CD4-positive, alpha-beta T cell treated with Interleukin-17A for 1 hour (primary cell): Measurements from ENCODE around the gene IREB2.
"Not testable (repeated sequence)": the region's sequence is repeated elsewhere in the genome, so short reads cannot be mapped to it uniquely, and the experiment has no call there.

Experiments used
- DNase-seq: peaks from one replicate; pipeline ENCODE4 v3.0.0-alpha.2; 2020

Gene IREB2

DNA sequence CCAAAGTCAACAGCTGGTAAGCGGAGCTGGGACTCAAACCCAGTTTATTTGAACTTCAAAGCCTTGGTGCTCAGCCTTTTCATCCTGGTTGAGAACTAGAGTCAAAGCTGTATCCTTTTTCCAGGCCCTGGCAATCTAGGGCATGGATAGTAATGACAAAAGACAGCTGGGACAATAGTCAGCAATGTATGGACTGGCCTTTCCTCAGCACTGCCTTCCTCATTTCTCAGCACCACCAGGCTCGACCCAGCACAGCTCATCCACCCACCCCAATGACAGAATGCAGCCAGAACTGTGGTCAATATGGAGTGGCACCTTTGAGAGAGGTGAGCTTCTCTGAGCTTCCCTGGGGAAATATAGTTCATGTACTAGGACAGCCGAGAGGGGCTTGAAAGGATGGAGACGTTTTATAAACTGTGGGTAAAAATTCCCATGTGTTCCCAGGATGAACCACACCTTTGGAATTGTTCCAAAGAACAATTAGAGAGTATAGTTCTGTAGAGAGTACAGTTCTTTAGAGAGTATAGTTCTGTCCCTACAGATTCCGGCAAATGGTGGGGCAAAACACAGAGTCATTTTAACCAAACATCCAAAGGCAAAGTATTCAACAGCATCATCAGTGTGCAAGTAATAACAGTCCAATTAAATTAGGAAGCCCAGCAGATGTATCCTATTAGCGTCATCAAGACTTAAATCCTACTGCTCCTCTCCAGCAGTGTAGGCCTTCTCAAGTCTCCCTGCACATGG is 30.2 kb upstream of the IREB2 start:
- DNase-seq, result no peak

DNA sequence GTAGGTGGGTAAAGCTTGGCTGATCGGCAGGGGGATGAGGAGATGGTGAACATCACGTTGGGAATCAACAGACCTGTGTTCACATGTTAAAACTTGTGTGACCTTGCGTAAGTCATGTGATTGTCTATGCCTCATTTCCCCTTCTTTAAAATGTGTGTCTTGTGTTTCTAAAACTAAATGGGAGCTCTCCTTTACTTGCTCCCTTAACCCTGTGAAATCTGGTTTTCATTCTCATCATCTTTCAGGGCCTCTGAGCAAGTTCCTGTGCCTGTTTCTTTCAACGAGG is 29.7 kb upstream of the IREB2 start:
- no peak for DNase-seq

DNA sequence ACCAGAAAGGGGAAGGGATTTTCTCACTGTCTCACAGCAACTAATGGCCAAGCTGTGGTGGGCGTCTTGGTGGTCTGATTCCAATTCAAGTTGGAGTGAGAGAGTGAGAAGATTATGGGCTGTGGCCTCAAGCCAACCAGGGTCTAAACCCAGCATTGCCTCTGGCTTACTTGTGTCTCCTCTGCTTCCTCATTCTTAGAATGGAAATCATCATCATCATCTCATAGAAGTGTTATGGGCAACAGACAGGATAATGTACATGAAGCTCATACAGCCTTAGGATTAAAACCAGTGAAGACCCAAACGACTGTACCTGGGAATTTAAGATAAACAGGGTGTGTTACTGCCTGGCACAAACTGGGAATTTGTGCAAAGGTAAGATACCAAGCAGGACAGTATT is 29.1 kb upstream of the IREB2 start:
- DNase-seq, result no peak

DNA sequence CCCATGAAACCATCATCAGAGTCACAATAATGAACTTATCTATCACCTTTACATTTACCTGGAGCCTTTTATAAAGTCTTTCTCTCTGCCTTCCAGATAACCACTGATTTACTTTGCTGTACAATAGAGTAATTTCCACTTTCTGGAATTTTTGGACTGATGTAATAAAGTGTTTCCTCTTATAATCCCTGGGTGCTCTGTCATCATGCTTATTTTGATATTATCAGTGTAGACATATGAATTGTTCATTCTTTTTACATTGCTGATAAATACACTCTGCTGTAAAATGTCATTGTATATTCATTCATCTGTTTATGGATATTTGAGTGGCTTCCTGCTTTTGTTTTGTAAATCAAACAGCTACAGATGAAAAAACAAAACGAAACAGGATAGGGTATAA is 27.0 kb upstream of the IREB2 start:
- DNase-seq, result no peak

DNA sequence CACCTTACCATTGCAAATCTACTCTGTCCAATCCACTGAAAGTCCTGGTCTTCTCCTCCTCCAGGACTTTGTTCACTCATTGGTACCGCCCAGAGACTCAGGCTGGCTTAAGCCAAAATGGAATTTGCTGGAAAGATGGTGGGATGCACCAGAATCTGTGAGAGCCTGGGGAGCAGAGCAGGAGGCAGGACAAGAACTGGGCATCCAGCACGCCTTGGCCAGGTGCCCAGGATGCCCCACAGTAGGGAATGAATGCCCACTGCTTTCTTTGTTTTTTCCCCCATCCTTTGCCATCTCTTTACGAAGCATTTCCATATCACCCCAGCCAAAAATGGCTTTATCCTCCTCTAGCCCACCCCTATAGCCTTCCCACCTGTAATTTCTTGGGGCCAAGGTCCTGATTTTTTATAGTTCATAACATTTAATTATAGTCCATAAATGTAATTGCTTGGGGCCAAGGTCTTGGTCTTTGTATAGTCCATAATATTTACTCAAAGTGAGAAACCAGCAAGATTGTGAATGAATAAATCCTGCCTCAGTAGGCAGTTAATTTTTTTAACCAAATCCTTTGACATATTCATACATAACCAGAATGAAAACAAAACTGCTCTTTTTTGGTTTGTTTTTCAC is 23.3 kb upstream of the IREB2 start:
- DNase-seq, result no peak

DNA sequence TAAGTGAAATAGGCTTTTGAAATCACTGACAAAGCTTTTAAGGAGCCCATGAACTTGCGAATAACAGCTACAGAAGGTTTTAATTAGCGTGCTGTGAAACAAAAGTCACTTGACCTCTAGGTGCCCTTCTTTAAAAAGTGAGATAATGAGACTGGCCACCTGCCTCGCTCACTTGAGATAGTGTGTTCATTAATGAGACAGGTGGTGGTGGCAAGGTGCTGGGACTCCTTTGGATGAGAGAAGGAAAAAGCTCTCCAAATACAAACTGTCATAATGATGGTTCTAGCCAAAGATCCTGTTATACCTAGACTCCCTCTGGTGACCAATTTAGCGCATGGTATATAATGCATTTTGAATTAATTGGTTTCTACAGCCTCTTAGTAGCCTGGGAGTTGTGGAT is 22.7 kb upstream of the IREB2 start:
- no peak for DNase-seq

DNA sequence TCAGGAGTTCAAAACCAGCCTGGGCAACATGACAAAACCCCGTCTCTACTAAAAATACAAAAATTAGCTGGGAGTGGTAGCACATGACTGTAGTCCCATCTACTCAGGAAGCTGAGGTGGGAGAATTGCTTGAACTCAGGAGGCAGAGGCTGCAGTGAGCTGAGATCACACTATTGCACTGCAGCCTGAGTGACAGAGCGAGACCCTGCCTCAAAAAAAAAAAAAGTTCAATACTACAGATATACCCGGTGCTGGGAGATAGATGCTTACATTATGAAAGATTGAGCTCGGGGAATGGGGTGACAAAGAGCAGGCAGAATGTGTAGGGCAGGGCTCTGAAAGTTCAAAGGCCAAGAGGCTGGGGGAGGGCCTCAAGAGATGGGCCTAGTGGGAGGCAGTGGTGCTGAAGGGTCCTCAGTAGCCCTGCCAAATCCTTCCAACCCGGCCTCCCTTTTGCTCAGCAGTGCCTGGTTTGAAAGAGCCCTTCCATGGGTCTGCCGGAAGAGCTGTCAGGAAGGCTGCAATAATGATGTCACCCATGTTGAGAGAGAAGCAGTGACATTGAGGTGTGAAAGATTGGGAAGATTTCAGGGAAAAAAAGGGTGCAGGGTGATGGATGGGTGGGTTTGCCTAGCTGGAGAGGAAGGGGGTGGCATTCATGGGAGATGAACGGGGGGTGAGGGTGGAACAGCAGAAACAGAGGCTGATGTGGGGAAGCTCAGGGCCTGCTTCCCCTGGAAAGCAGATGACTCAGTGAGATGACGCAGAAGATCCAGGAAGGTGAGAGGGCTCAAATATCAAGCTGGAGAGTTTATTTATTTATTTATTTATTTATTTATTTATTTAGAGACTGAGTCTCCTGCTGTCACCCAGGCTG is 20.0 kb upstream of the IREB2 start:
- DNase-seq, result no peak

DNA sequence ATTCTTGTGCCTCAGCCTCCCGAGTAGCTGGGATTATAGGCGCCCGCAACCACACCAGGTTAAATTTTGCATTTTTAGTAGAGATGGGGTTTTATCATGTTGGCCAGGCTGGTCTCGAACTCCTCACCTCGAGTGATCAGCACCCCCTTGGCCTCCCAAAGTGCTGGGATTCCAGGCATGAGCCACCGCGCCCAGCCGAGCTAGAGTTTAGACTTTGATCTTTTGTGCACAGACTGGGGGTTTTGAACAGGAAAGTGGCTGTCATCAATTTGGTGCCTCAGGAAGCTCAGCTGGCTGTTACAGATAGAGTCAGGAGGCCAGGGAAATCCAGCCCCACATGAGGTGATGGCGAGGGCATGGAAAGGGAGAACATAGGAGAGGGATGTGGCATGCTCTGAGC is 19.3 kb upstream of the IREB2 start:
- no peak for DNase-seq

DNA sequence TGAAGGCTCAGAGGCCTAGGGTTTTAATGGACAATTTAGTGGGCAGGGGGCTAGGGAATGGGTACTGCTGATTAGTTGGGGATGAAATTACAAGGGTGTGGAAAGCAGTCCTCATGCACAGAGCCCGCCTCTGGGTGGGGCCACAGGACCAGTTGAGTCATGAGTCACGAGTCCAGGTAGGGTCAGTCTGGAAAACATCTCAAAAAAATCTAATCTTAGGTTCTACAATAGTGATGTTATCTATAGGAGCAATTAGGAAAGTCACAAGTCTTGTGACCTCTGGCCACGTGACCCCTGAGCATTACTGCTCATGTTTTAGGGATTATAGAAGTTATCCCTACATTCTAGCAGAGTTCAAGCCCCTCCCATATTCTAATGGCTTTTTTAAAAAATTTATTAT is 18.6 kb upstream of the IREB2 start:
- DNase-seq, result no peak

DNA sequence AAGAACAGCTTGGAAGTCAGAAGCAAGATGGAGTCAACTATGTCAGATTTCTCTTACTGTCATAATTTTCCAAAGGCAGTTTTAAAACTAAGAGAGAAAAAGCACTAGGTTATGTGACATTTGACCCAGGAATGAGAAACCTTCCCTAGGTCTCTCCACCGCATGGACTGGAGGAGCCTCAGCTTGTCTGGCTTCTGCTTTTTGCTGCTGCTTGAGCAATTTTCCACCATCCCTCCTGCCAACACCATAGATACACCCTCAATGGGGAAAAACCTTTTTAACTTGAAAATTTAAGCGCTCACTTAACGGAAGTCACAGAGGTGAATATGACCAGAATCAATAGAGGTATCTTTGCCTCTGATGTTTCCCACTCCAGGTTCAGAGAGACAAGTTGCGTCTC is 17.8 kb upstream of the IREB2 start:
- no peak for DNase-seq

DNA sequence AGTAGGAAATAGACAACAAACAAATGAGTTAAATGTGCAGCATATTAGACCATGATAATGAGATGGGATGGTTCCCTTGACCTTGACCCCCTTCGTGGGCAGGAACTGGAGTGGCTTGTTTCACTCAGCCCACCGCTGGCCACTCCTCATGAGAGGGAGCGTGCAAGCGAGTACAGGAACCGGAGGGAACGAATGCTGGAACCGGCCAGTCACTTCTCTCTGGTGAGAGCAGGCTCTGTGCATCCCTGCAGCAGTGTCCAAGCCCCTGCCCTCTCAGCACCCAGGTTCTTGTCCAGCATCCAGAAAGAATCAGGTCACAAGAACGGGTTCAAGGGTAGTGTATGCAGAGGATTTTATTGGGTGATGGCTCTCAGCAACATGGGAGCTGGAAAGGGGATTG is 17.2 kb upstream of the IREB2 start:
- no peak for DNase-seq

DNA sequence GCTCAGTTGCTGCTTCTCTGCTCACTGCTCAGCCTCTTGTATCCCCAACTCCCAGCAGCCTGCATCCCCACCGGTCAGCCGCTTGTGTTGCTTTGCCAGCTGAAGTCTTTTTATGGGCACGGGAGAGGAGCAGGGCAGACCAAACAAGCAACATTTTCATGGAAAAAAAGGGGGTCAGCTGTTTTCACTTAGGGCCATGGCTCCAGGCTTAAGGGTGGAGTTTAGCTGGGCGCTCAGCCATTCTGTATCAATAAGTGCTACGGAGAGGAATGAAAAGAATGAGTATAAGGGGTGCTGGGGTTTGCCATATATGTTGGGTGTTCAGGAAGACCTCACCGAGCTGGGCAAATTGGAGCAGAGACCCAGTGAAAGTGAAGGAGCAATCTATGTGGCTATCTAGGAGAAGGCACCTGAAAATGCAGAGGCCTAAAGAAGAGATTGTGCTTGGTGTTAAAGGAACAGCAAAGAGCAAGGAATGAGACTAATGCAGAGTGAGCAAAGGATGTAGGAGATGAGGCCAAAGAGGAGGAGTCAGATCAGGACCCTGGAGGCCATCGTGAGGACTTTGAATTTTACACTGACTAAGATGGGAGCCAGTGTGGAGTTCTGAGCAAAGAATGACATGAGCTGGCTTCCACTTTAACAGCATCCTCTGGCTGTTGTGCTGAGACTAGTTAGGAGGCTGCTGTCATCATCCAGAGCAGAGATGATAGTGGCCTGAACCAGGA is 16.6 kb upstream of the IREB2 start:
- no peak for DNase-seq

DNA sequence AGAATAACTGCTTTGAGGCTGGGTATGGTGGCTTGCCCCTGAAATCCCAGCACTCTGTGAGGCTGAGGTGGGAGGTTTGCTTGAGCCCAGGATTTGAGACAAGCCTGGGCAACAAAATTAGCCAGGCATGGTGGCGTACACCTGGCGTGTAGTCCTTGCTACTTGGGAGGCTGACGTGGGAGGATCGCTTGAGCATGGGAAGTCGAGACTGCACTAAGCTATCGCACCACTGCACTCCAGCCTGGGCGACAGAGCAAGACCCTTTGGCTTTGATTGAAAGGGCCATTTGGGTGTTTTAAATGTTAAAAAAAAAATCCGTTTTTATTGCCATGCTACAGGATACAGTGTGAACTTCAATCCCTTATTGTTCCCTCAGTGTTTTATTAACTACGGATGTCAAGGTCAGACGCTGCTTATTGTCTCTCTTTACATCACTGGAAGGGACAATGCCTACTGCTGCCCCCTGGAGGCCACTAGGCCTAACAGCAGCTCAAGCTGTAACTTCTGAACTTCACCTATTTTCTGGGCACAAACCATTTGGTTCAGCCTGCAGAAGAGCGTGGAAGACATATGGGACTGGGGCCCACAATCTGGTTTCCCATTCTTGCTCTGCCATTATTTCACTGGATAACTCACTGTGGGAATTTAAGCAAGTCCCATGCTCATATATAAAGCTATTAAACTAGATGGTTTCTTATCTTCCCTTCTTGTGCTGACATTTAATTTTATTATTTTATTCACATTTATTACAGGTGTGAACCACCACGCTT is 15.3 kb upstream of the IREB2 start:
- DNase-seq, result peak; percentile 71

DNA sequence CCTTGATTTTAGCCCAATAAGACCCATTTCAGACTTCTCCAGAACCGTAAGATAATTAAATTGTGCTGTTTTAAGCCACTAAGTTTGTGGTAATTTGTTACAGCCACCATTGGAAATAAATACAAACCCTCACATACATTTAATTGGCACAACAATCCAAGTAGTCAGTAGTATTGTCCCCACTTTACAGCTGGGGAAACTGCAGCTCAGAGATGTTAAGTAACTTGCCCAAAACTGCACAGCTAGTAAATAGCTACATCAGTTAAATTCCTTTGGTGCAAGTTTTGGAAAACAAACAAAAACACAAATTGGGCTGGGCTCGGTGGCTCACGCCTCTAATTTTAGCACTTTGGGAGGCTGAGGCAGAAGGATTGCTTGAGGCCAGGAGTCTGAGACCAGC is 13.3 kb upstream of the IREB2 start:
- no peak for DNase-seq

DNA sequence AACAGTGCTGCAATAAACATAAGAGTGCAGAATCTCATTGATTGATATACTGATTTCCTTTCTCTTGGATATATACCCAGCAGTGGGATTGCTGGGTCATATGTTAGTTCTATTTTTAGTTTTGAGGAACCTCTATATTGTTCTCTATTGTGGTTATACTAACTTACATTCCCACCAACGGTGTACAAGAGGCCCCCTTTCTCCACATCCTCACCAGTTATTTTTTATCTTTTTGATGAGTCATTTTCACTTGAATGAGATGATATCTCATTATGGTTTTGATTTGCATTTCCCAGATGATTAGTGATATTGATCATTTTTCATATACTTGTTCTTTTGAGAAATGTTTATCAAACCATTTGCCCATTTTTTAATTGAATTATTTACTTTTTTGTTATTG is 12.4 kb upstream of the IREB2 start:
- no peak for DNase-seq

DNA sequence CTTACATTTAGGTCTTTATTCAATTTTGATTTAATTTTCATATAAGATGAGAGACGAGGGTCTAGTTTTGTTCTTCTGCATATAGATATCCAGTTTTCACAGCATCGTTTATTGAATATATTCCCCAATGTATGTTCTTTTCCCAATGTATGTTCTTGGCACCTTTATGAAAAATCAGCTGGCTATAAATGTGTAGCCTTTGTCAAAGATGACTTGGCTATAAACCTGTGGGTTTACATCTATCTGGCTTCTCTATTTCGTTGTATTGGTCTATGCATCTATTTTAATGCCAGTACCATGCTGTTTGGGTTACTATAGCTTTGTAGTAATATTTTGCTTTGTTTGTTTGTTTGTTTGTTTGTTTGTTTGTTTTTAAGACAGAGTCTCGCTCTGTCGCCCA is 11.7 kb upstream of the IREB2 start:
- no peak for DNase-seq

DNA sequence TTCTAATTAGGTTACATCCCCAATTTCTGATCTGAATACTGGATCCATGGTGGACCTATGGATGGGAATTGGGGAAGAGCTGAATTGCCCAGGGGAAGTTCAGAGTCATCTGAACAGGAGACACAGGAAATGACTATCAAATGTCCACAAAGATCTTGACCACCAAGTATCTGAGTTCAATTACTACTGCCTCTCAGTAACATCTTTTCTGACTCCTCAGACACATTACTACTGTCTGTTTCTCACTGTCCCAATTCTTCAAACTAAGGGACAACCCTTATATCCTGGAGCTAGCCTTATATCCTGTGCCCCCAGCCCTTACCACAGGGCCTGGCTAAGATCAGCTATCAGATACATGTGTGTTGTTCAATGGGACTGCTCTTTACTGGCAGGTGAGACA is 10.1 kb upstream of the IREB2 start:
- no peak for DNase-seq

DNA sequence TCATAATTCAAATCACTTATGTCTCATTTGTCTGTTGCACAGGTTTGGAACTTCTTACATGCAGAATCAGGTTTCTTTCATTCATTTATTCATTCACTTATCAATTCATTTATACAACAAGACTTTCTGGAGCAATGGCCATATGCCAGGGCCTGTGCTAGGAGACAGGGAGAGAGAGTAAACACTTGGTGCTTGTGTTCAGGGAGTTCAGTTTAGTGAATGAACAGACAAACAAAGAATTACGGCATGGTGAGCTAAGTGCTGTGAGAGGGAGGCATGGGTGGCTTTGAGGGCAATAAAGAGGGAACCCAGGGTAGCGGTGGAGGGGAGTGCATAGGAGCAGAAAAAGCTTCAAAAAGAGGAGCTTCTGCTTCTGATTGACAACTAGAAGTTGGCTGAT is 8.5 kb upstream of the IREB2 start:
- no peak for DNase-seq

DNA sequence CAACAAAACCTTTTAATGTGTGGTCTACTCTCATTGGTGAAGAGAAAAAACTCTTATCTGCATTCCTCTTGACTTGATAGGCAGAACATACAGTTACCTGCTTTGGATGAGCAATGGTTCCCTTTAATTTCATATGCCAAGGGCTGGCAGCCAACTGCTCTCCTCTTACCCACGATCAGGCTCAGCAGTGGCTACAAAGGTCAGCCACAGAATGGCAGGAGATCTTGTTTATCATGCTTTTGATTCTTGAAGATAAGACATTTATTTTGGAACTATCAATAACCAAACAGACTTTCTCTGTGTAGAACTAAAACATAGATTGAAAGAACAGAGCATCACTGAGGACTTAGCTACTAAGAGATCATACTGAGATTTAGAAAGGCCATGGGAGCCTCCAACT is 6.1 kb upstream of the IREB2 start:
- DNase-seq, result no peak

DNA sequence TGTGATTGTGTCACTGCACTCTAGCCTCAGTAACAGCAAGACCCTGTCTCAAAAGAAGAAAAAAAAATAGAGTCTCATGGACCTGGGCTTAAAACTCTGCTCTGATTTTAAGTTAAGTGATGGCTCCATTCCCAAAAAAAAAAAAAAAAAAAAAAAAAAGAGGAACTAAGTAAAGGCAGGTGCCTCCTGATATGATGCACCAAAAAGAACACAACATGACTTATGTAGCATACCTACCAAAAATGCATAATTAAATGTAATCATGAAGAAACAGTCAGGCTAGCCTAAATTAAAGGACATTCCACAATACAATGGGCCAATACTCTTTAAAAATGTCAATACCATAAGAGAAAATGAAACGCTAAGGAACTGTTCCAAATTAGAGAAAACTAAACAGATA is 5.4 kb upstream of the IREB2 start:
- DNase-seq, result no peak

DNA sequence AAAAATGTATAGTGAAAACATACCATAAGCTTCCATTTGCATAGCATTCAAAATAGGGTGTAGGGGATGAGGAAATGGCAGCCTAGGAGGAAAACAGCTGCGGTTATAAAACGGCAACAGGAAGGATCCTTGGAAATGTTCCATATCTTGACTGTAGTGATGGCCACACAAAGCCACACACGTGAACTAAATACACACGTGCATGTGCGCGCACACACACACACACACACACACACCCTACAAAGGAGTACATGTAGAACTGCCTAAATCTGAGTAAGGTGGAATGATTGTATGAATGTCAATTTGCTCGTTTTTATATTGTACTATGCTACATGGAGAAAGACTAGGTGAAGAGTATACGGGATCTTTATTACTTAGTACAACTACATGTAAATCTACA is 3.9 kb upstream of the IREB2 start:
- DNase-seq, result no peak

DNA sequence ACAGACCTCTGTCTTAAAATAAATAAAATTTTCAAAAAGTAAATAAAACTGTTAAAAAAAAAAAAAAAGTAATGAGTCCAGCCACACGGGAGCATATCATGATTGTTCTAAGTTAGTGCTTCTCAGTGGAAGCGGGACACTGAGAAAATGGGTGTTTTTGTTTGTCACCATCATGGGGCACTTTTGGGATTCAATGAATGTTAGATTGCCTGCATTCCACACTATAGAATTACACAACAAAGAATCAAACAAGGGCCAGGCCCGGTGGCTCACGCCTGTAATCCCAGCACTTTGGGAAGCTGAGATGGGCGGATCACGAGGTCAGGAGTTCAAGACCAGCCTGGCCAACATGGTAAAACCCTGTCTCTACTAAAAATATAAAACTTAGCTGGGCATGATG is 3.3 kb upstream of the IREB2 start:
- not testable (repeated sequence) for DNase-seq
